Bronchial epithelial cell (primary cell): ENCODE results near the gene POMP. TPM values are rescaled to one million over a fixed set of nuclear protein-coding genes. Genes with fewer than 3 reads are reported as not detected.

Experiments used
- DNase-seq: peaks from one replicate; pipeline ENCODE4 v3.0.0-alpha.2; 2010; ENCODE audit warnings: low read depth
- FAIRE-seq: peaks from 2 replicates; lab custom pipeline; 2011; peaks lifted over from hg19 to GRCh38; lab: Jason Lieb, UNC
- H3K27me3 ChIP-seq: 2 replicates; pipeline ENCODE4 v1.5.1; 2011; ENCODE audit warnings: low read length; ENCODE audit not compliant: control insufficient read depth, insufficient read depth
- H3K36me3 ChIP-seq: 2 replicates; pipeline ENCODE4 v1.5.1; 2011; ENCODE audit warnings: low read length; ENCODE audit not compliant: control insufficient read depth, insufficient read depth
- H3K4me3 ChIP-seq: 2 replicates; pipeline ENCODE4 v1.5.1; 2011; ENCODE audit warnings: mild to moderate bottlenecking, low read depth, low read length, control low read depth
- total RNA-seq: library from RNA; depleted of rRNA; stranded (reverse); fragments of >200 nt; gene quantifications from 2 replicates; pipeline ENCODE4 v1.2.1, GENCODE V29; 2014
- TF ChIP-seq, protein P1 (sequence below): IDR thresholded peaks from 2 replicates; pipeline ENCODE4 v1.5.1; 2011; ENCODE audit warnings: mild to moderate bottlenecking, moderate library complexity, low read length, control low read depth, inconsistent platforms; ENCODE audit not compliant: insufficient read depth, severe bottlenecking

POMP gene
- total RNA-seq, 1 donor from 2014 or later: 51.9 TPM

DNA sequence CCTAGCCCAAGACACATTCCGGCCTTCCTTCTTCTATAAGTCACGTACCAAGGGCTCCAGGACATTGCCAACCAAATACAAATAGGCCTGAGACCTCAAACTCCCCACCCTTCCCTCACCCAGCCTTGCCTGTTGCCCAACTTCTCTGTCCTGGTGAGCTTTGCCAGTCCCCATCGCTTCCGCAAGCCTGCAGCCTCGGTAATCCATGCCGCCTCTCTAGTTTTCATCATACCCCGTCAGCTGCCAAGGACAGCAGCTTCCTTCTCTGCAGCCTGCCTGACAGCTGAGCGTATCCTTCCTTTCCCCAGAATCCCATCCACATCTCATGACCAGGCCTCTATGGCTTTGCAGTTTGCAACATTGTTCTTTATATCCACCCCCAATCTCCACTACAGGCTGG lies 36.6 kb upstream of the POMP start:
- DNase-seq (no peak), FAIRE-seq (no peak)
- Histone ChIP-seq H3K36me3 (no peaks in the 10 kb centered on the region), H3K27me3 (no peaks in the 10 kb centered on the region), H3K4me3 (no peak overlapping the region)
- TF ChIP-seq, protein P1, sequence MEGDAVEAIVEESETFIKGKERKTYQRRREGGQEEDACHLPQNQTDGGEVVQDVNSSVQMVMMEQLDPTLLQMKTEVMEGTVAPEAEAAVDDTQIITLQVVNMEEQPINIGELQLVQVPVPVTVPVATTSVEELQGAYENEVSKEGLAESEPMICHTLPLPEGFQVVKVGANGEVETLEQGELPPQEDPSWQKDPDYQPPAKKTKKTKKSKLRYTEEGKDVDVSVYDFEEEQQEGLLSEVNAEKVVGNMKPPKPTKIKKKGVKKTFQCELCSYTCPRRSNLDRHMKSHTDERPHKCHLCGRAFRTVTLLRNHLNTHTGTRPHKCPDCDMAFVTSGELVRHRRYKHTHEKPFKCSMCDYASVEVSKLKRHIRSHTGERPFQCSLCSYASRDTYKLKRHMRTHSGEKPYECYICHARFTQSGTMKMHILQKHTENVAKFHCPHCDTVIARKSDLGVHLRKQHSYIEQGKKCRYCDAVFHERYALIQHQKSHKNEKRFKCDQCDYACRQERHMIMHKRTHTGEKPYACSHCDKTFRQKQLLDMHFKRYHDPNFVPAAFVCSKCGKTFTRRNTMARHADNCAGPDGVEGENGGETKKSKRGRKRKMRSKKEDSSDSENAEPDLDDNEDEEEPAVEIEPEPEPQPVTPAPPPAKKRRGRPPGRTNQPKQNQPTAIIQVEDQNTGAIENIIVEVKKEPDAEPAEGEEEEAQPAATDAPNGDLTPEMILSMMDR: no peak

GRCh38 chr13:28623782-28624706 lies 34.9 kb upstream of the POMP start:
- no peak for DNase-seq
- H3K4me3 ChIP-seq: no peak overlapping the region
- no peaks in the 10 kb centered on the region for H3K36me3 ChIP-seq
- TF ChIP-seq, protein P1: no peak
- H3K27me3 ChIP-seq: no peaks in the 10 kb centered on the region
- FAIRE-seq: no peak

GRCh38 chr13:28624707-28625432 lies 34.1 kb upstream of the POMP start:
- no peaks in the 10 kb centered on the region for H3K36me3 ChIP-seq
- no peak overlapping the region for H3K4me3 ChIP-seq
- FAIRE-seq (no peak), DNase-seq (no peak)
- H3K27me3 ChIP-seq: no peaks in the 10 kb centered on the region
- TF ChIP-seq, protein P1: no peak

- FAIRE-seq (no peak), DNase-seq (no peak)
- Histone ChIP-seq H3K27me3 (no peaks in the 10 kb centered on the region), H3K36me3 (no peaks in the 10 kb centered on the region), H3K4me3 (no peak overlapping the region)
- TF ChIP-seq, protein P1: no peak
Observed at GRCh38 chr13:28626266-28626665, 32.7 kb upstream of the POMP start.

GRCh38 chr13:28628241-28628640 lies 30.7 kb upstream of the POMP start:
- Histone ChIP-seq H3K27me3 (no peaks in the 10 kb centered on the region), H3K4me3 (no peak overlapping the region), H3K36me3 (no peaks in the 10 kb centered on the region)
- TF ChIP-seq, protein P1: no peak
- FAIRE-seq (no peak), DNase-seq (no peak)
